ENCODE measurements around the gene TP53TG5. TPM values are rescaled to one million over a fixed set of nuclear protein-coding genes. Genes with fewer than 3 reads are reported as not detected.

The TP53TG5 gene
- total RNA-seq, 1 experiment from 2014 or later = not detected

- CTCF ChIA-PET = interaction anchor here (3.8 kb wide), 1 partner anchor 64 kb away, joined by 47 read pairs; no protein-coding TSS in a partner anchor
Observed at GRCh38 chr20:45372241-45372640, 5.9 kb downstream of the TP53TG5 start.

GRCh38 chr20:45370571-45371160, 7.5 kb downstream of the TP53TG5 start:
- Histone ChIP-seq H3K9me3 (ENCODE audit: control insufficient read depth, insufficient read depth, low read depth, low read length) (no peaks in the 10 kb centered on the region), H3K36me3 (ENCODE audit: control insufficient read depth, insufficient read depth, low read length) (no peaks in the 10 kb centered on the region; the same call in 1 of the 2 replicates), H3K27ac (ENCODE audit: low read length) (no peak overlapping the region), H3K27me3 (ENCODE audit: control insufficient read depth, insufficient read depth, low read length) (no peaks in the 10 kb centered on the region), H3K4me1 (ENCODE audit: control insufficient read depth, insufficient read depth, low read length) (peaks cover 6% of the 10 kb centered on the region; the same call in 1 of the 2 replicates), H3K4me3 (ENCODE audit: low read depth in 2 of 2, low read length in 2 of 2) (no peak overlapping the region)
- in situ Hi-C loops (cut with HindIII; ENCODE audit: low pct_unique_long_range_greater_than_20kb, low sequenced_read_pairs) = no loop called here
- TF ChIP-seq SIN3A (IDR thresholded peaks at IDR 0.05; ENCODE audit: borderline replicate concordance, insufficient read depth, low read depth, low read length) = no peak
- TF ChIP-seq POLR2AphosphoS5 (IDR thresholded peaks at IDR 0.05; ENCODE audit: low read depth, low read length) = no peak
- TF ChIP-seq TCF7L2 (IDR thresholded peaks at IDR 0.05; ENCODE audit: low read depth, low read length) = no peak
- no peak for TF ChIP-seq CTCF (IDR thresholded peaks at IDR 0.05)
- CTCF ChIA-PET = interaction anchor here (0.6 to 1.5 kb wide), 3 partner anchors 38 to 59 kb away, joined by 3 read pairs; no protein-coding TSS in a partner anchor
- POLR2A ChIA-PET = no interaction called here
- intact Hi-C loops (cut with micrococcal nuclease; ENCODE audit: unreplicated experiment) = no loop called here
- BruUV-seq (replicated peaks) = no TSS peak
- DNase-seq (ENCODE audit: low read depth, low spot score) (no peak), ATAC-seq (no peak)

More at GRCh38 chr20:45372241-45372640, 5.9 kb downstream of the TP53TG5 start:
- Histone ChIP-seq H3K4me3 (ENCODE audit: low read depth in 2 of 2, low read length in 2 of 2) (no peak overlapping the region), H3K9me3 (ENCODE audit: control insufficient read depth, insufficient read depth, low read depth, low read length) (no peaks in the 10 kb centered on the region), H3K4me1 (ENCODE audit: control insufficient read depth, insufficient read depth, low read length) (peaks cover 6% of the 10 kb centered on the region; the same call in 1 of the 2 replicates), H3K27ac (ENCODE audit: low read length) (no peak overlapping the region), H3K27me3 (ENCODE audit: control insufficient read depth, insufficient read depth, low read length) (no peaks in the 10 kb centered on the region), H3K36me3 (ENCODE audit: control insufficient read depth, insufficient read depth, low read length) (no peaks in the 10 kb centered on the region; the same call in 1 of the 2 replicates)
- no TSS peak for BruUV-seq (replicated peaks)
- intact Hi-C loops (cut with micrococcal nuclease; ENCODE audit: unreplicated experiment) = loop anchor here (2.0 kb wide), 1 partner anchor 65 kb away; no protein-coding TSS in a partner anchor
- TF ChIP-seq POLR2AphosphoS5 (IDR thresholded peaks at IDR 0.05; ENCODE audit: low read depth, low read length) (no peak), SIN3A (IDR thresholded peaks at IDR 0.05; ENCODE audit: borderline replicate concordance, insufficient read depth, low read depth, low read length) (no peak), TCF7L2 (IDR thresholded peaks at IDR 0.05; ENCODE audit: low read depth, low read length) (no peak), CTCF (IDR thresholded peaks at IDR 0.05) (no peak), REST (IDR thresholded peaks at IDR 0.05; ENCODE audit: insufficient read depth in 1 of 2, low read depth in 2 of 2, low read length in 1 of 2) (no peak)
- in situ Hi-C loops (cut with HindIII; ENCODE audit: low pct_unique_long_range_greater_than_20kb, low sequenced_read_pairs) = no loop called here
- POLR2A ChIA-PET = no interaction called here
- no peak for DNase-seq (ENCODE audit: low read depth, low spot score)
- no peak for ATAC-seq

Data from Panc1 (cell line).